Measurements from ENCODE around the gene MYH2.

Gene MYH2

DNA sequence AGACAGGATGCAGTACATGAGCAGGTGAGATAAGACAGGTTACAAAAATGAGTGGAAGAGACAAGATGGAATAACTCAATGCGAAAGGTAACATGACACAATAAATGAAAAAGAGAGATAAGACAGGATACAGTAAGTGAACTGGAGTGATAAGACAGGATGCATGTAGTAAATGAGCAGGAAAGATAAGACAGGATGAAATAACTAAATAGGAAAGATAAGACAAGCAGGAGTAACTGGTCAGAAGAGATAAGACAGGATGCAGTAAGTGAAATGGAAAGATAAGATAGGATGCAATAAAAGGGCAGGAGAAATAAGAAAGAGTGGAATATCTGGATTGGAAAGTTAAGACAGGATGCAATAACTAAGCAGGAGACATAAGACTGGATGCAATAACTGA, 71.8 kb downstream of the MYH2 start:
- no peak for DNase-seq (ENCODE audit: low spot score in 2 of 2)
- H3K36me3 Mint-ChIP-seq = no peaks in the 10 kb centered on the region
- no peak for ATAC-seq (ENCODE audit: low read depth)

DNA sequence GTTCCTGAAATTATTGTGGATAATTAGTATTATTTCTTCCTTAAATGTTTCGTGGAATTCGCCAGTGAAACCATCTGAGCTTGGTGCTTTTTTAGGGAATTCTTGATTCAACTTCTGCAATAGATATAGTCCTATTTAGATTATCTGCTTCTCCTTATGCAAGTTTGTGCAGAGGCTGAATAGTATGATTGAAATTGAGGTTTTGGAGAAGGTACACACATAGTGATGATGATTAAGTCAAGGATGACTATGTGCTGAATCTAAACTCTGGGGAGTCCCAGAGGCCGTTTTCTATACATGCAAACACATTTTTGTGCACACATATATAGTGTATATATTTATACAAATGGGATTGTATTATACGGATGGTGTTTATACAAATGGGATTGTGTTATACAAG, 74.9 kb downstream of the MYH2 start:
- no peak for DNase-seq (ENCODE audit: low spot score in 2 of 2)

More for the DNA sequence above, 71.8 kb downstream of the MYH2 start:
- no peak overlapping the region for H3K27ac Mint-ChIP-seq
- no peaks in the 10 kb centered on the region for H3K27me3 Mint-ChIP-seq
- no peak overlapping the region for H3K4me3 Mint-ChIP-seq
- H3K9me3 Mint-ChIP-seq = peaks cover 3% of the 10 kb centered on the region
- no peaks in the 10 kb centered on the region for H3K4me1 Mint-ChIP-seq

DNA sequence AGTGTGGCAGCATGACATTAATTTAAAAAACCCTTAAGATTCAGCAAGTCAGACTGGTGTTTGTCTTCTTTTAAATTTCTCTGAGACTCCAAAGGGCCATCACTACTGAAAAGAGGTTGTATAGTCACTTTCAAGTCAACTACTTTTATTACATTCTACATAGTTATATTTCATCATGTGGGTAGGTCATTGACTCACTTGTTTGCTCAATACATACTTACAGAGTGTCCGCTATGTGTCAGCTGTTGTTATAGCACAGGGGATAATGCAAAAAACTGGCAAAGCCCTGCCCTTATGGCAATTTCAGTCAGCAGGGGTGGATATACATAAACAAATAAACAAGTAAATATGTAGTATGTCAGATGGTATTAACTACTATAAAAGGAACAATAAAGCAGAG, 77.6 kb downstream of the MYH2 start:
- no peaks in the 10 kb centered on the region for H3K9me3 Mint-ChIP-seq
- H3K27ac Mint-ChIP-seq = no peak overlapping the region
- H3K4me3 Mint-ChIP-seq = no peak overlapping the region
- H3K27me3 Mint-ChIP-seq = no peaks in the 10 kb centered on the region
- no peaks in the 10 kb centered on the region for H3K36me3 Mint-ChIP-seq
- ATAC-seq (ENCODE audit: low read depth) (no peak), DNase-seq (ENCODE audit: low spot score in 2 of 2) (no peak)
- H3K4me1 Mint-ChIP-seq = no peaks in the 10 kb centered on the region

More for the DNA sequence above, 74.9 kb downstream of the MYH2 start:
- Mint-ChIP-seq H3K27me3 (no peaks in the 10 kb centered on the region), H3K4me3 (no peak overlapping the region), H3K4me1 (no peaks in the 10 kb centered on the region), H3K36me3 (no peaks in the 10 kb centered on the region), H3K9me3 (no peaks in the 10 kb centered on the region), H3K27ac (no peak overlapping the region)
- no peak for ATAC-seq (ENCODE audit: low read depth)
